Upper lobe of left lung (tissue), 4 donors: Measurements from ENCODE around the gene EVA1A.

ENCODE experiments used
- POLR2A ChIP-seq, 4 donors: fragments of 450-650 bp; IDR thresholded peaks; one replicate each; pipeline ENCODE4 v1.5.1; 2016 to 2017; ENCODE audit warnings: antibody characterized with exemption in 4 of 4, mild to moderate bottlenecking in 2 of 4
- POLR2AphosphoS5 ChIP-seq, 2 donors: sonication (generic); formaldehyde crosslinking; IDR thresholded peaks; one replicate each; pipeline ENCODE4 v1.5.1; 2017; ENCODE audit warnings: antibody characterized with exemption in 2 of 2
- TF ChIP-seq, protein P1 (sequence below), 6 experiments: fragments of 450-650 bp in 4 of 6; fragments of 200-600 bp in 2 of 6; sonication (generic) in 2 of 6; IDR thresholded peaks; one replicate each; pipeline ENCODE4 v1.5.1; 2016 to 2019; ENCODE audit warnings: antibody characterized with exemption in 6 of 6

DNA sequence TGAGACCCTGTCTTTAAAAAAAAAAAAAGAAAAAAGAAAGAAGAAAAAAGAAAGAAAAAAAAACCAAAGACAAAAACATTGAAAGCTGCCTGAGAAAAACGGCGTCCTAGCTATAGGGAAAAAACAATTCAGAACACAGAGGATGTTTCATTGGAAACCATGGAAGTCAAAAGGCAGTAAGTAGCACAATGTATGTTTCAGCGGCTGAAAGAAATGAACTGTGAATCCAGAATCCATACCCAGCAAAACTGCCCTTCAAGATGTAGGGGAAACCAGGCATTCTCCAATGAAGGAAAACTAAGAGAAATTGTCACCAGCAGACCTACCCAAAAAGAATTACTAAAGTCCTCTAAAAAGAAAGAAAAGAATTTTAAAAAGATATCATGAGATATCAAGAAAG is 27.6 kb downstream of the EVA1A start:
- TF ChIP-seq, protein P1, sequence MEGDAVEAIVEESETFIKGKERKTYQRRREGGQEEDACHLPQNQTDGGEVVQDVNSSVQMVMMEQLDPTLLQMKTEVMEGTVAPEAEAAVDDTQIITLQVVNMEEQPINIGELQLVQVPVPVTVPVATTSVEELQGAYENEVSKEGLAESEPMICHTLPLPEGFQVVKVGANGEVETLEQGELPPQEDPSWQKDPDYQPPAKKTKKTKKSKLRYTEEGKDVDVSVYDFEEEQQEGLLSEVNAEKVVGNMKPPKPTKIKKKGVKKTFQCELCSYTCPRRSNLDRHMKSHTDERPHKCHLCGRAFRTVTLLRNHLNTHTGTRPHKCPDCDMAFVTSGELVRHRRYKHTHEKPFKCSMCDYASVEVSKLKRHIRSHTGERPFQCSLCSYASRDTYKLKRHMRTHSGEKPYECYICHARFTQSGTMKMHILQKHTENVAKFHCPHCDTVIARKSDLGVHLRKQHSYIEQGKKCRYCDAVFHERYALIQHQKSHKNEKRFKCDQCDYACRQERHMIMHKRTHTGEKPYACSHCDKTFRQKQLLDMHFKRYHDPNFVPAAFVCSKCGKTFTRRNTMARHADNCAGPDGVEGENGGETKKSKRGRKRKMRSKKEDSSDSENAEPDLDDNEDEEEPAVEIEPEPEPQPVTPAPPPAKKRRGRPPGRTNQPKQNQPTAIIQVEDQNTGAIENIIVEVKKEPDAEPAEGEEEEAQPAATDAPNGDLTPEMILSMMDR (IDR thresholded peaks at IDR 0.05): no peak
- no peak for TF ChIP-seq POLR2A (IDR thresholded peaks at IDR 0.05)
- no peak for TF ChIP-seq POLR2AphosphoS5 (IDR thresholded peaks at IDR 0.05)
